ENCODE results near the gene MB21D2. TPM values are rescaled to one million over a fixed set of nuclear protein-coding genes. Genes with fewer than 3 reads are reported as not detected.

The MB21D2 gene
- total and polyA plus RNA-seq, 2 of the 8 experiments (the other 6 are each of a cell fraction or from before 2014, with no cell fraction given): 10.0 to 21.0 TPM

GRCh38 chr3:192917028-192917403, 640 bp downstream of the MB21D2 start (continued):
- no peak for TF ChIP-seq RXRA (IDR thresholded peaks at IDR 0.05; ENCODE audit: insufficient read depth, low read depth, low read length)
- no peak for TF ChIP-seq TCF12 (IDR thresholded peaks at IDR 0.05; ENCODE audit: low read depth, low read length)
- no peak; the same call in 1 of the 2 replicates for TF ChIP-seq RBBP5 (IDR thresholded peaks at IDR 0.05; ENCODE audit: borderline replicate concordance, low read depth, low read length)
- TF ChIP-seq ASH2L (IDR thresholded peaks at IDR 0.05; ENCODE audit: low read length): peak; percentile 93
- TF ChIP-seq SAP30 (IDR thresholded peaks at IDR 0.05; ENCODE audit: insufficient read depth, insufficient replicate concordance, low read length): no peak
- TF ChIP-seq CBX5 (IDR thresholded peaks at IDR 0.05; ENCODE audit: low read depth, low read length): no peak
- TF ChIP-seq SIX5 (IDR thresholded peaks at IDR 0.05; ENCODE audit: low read depth, low read length): no peak
- TF ChIP-seq POU5F1 (IDR thresholded peaks at IDR 0.05; ENCODE audit: low read depth, low read length): no peak
- TF ChIP-seq ZNF274 (IDR thresholded peaks at IDR 0.05; ENCODE audit: borderline replicate concordance, extremely low read depth, low read length): no peak
- TF ChIP-seq SUZ12 (IDR thresholded peaks at IDR 0.05; ENCODE audit: low read length): no peak
- TF ChIP-seq MAFK (IDR thresholded peaks at IDR 0.05; ENCODE audit: low read depth, low read length): no peak
- TF ChIP-seq JUND (IDR thresholded peaks at IDR 0.05; ENCODE audit: low read length): no peak
- TF ChIP-seq KDM5A (IDR thresholded peaks at IDR 0.05; ENCODE audit: low read length): no peak
- no peak for TF ChIP-seq RFX5 (IDR thresholded peaks at IDR 0.05; ENCODE audit: borderline replicate concordance, low read depth, low read length)
- no peak; a peak in 1 of 4 replicates for TF ChIP-seq RAD21 (IDR thresholded peaks at IDR 0.05 in 1 of 2, conservative IDR thresholded peaks at IDR 0.05 in 1 of 2; ENCODE audit: low read depth in 2 of 2, low read length in 2 of 2)
- TF ChIP-seq FOSL1 (IDR thresholded peaks at IDR 0.05; ENCODE audit: insufficient read depth, low read depth, low read length): no peak
- TF ChIP-seq TAF1 (IDR thresholded peaks at IDR 0.05; ENCODE audit: low read depth, low read length): peak; percentile 22; the same call in 1 of the 2 replicates
- TF ChIP-seq SP4 (IDR thresholded peaks at IDR 0.05; ENCODE audit: low read length): no peak
- no peak for TF ChIP-seq CREB1 (IDR thresholded peaks at IDR 0.05)
- TF ChIP-seq NRF1 (IDR thresholded peaks at IDR 0.05; ENCODE audit: low read depth, low read length): no peak
- TF ChIP-seq KDM1A (IDR thresholded peaks at IDR 0.05; ENCODE audit: borderline replicate concordance, low read length): no peak
- 0 out of 2 replicates have a peak, but pooled peaks have one; percentile 29 for TF ChIP-seq PHF8 (conservative IDR thresholded peaks at IDR 0.05; ENCODE audit: low read depth, low read length)
- no peak for TF ChIP-seq CHD2 (IDR thresholded peaks at IDR 0.05; ENCODE audit: low read length)
- TF ChIP-seq EP300 (IDR thresholded peaks at IDR 0.05; ENCODE audit: borderline replicate concordance in 1 of 2, low read depth in 2 of 2, low read length in 2 of 2): no peak
- peak; percentile 2 to 73; a peak in 2 of 3 replicates for TF ChIP-seq POLR2A (IDR thresholded peaks at IDR 0.05; ENCODE audit: control extremely low read depth in 1 of 2, low read depth in 2 of 2, low read length in 2 of 2)

Data from H1 (cell line).